ENCODE results near the gene PRKAR1B. TPM values are rescaled to one million over a fixed set of nuclear protein-coding genes. Genes with fewer than 3 reads are reported as not detected.

PRKAR1B gene
- total and polyA plus RNA-seq, 10 of the 15 experiments (the other 5 are each of a cell fraction or from before 2014, with no cell fraction given) = 1.4 to 45.6 (median 19.3) TPM

GRCh38 chr7:560966-561630 lies 166.0 kb downstream of the PRKAR1B start (continued):
- no peak for TF ChIP-seq TCF7 (IDR thresholded peaks at IDR 0.05; ENCODE audit: borderline replicate concordance)
- no peak for TF ChIP-seq E2F8 (IDR thresholded peaks at IDR 0.05; ENCODE audit: low read depth, partially characterized antibody)

DNA sequence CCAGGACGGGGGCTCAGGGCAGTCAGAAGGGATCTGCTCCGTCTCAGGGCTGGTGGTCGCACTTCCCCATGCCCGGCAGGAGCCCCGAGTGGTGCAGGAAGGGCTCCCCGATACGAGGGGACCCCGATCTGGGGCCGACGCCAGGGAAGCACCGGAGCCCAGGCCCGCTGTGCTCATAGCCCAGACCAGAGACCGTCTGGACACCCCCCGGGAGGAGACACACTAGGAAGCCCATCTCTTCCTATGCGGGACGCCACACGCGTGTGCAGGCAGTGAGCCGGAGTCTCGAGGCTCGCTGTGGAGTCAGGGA lies 167.7 kb downstream of the PRKAR1B start:
- no peaks in the 10 kb centered on the region for H3K79me2 ChIP-seq (ENCODE audit: control insufficient read depth, insufficient read depth, low read length)
- ChIA-PET CTCF (no interaction called here), POLR2A (no interaction called here), SMC1A (ENCODE audit: uncharacterized antibody, unreplicated experiment) (no interaction called here), RAD21 (ENCODE audit: unreplicated experiment) (no interaction called here)
- no peaks in the 10 kb centered on the region for H3K36me3 ChIP-seq (ENCODE audit: control insufficient read depth in 2 of 2, insufficient read depth in 2 of 2, low read length in 1 of 2)
- H3K4me2 ChIP-seq (ENCODE audit: control insufficient read depth, insufficient read depth) = no peak overlapping the region
- no peak for DNase-seq (ENCODE audit: low read depth, low spot score)
- BruUV-seq (replicated peaks) = no TSS peak
- no peak for FAIRE-seq
- H4K20me1 ChIP-seq (ENCODE audit: control insufficient read depth, insufficient read depth) = no peaks in the 10 kb centered on the region
- H3K27ac ChIP-seq (ENCODE audit: control insufficient read depth, insufficient read depth) = no peak overlapping the region
- no peak overlapping the region for H2AFZ ChIP-seq (ENCODE audit: control insufficient read depth, low read depth, low read length)
- H3K9ac ChIP-seq (ENCODE audit: control insufficient read depth, insufficient read depth, low read length) = no peak overlapping the region
- no peaks in the 10 kb centered on the region for H3K4me1 ChIP-seq (ENCODE audit: control insufficient read depth, insufficient read depth, low read length)
- no peak for ATAC-seq
- peaks cover 2% of the 10 kb centered on the region; the same call in 1 of the 3 replicates for H3K9me3 ChIP-seq (replicated peaks; ENCODE audit: control insufficient read depth, insufficient read depth, low read length)
- 86% methylated on average over 10 of the region's 21 CpGs for WGBS (ENCODE audit: insufficient coverage, insufficient replicate concordance, low lambda C conversion rate, missing lambda C conversion rate)
- no peak overlapping the region for H3K4me3 ChIP-seq
- in situ Hi-C loops (cut with MboI) (no loop called here), intact Hi-C loops (cut with micrococcal nuclease; ENCODE audit: unreplicated experiment) (no loop called here)
- no peaks in the 10 kb centered on the region for H3K27me3 ChIP-seq (replicated peaks in 1 of 2; ENCODE audit: control insufficient read depth in 2 of 2, insufficient read depth in 2 of 2, low read length in 1 of 2)
- TF ChIP-seq MEF2B (IDR thresholded peaks at IDR 0.05; ENCODE audit: partially characterized antibody, poor library complexity, severe bottlenecking) (no peak), IKZF2 (IDR thresholded peaks at IDR 0.05) (no peak), E2F8 (IDR thresholded peaks at IDR 0.05; ENCODE audit: low read depth, partially characterized antibody) (no peak), HDAC2 (IDR thresholded peaks at IDR 0.05) (no peak), FOS (IDR thresholded peaks at IDR 0.05; ENCODE audit: borderline replicate concordance, extremely low read depth, insufficient read length) (no peak), TBL1XR1 (IDR thresholded peaks at IDR 0.05; ENCODE audit: low read depth, low read length) (no peak), HCFC1 (IDR thresholded peaks at IDR 0.05; ENCODE audit: low read length) (no peak), ZNF384 (IDR thresholded peaks at IDR 0.05; ENCODE audit: borderline replicate concordance, low read depth, low read length) (no peak), POLR2A (IDR thresholded peaks at IDR 0.05; ENCODE audit: low read depth, low read length) (no peak), SRF (IDR thresholded peaks at IDR 0.05; ENCODE audit: low read depth in 2 of 2, low read length in 2 of 2) (no peak), YY1 (IDR thresholded peaks at IDR 0.05; ENCODE audit: low read depth, low read length) (no peak), CEBPB (IDR thresholded peaks at IDR 0.05; ENCODE audit: borderline replicate concordance in 1 of 2, low read depth in 2 of 2, low read length in 2 of 2) (no peak), HDAC6 (IDR thresholded peaks at IDR 0.05; ENCODE audit: unreplicated experiment) (no peak), POLR2AphosphoS5 (IDR thresholded peaks at IDR 0.05; ENCODE audit: low read length) (no peak), SUPT20H (IDR thresholded peaks at IDR 0.05; ENCODE audit: borderline replicate concordance, control insufficient read depth, low read depth, low read length) (no peak)
- TF ChIP-seq, protein P1, sequence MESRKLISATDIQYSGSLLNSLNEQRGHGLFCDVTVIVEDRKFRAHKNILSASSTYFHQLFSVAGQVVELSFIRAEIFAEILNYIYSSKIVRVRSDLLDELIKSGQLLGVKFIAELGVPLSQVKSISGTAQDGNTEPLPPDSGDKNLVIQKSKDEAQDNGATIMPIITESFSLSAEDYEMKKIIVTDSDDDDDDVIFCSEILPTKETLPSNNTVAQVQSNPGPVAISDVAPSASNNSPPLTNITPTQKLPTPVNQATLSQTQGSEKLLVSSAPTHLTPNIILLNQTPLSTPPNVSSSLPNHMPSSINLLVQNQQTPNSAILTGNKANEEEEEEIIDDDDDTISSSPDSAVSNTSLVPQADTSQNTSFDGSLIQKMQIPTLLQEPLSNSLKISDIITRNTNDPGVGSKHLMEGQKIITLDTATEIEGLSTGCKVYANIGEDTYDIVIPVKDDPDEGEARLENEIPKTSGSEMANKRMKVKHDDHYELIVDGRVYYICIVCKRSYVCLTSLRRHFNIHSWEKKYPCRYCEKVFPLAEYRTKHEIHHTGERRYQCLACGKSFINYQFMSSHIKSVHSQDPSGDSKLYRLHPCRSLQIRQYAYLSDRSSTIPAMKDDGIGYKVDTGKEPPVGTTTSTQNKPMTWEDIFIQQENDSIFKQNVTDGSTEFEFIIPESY (IDR thresholded peaks at IDR 0.05) = no peak

Data from GM12878 (cell line).